ENCODE results near the gene GRK5.

DNA sequence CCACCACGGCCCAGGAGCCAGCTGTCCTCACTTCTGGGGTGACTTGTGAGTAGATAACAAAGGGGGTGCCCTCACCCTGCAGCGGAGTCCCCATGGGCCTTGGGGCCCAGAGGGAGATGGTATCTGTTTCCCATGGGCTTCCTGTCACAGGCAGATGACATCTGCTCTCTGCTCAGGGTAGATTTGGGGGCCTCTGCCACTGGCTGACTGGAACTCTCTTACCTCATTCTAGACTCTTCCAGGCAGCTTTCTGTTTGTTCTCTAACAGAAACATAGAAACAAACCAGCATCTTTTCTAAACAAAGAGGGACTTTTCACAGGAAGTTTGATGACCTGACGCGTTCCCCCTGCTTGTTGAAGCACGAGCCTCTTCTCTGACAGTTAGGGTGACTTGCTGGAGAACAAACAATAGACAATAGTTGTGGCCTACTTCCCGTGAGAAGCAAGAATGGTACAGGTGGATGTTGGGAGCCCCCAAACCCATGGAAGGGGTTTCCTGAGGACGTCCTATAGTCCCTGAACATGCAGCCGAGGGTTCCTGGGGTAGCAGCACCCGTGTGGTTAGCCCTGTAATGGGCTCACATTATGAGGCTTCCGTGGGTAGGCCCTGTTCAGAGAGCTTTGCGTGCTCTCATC lies 61.6 kb downstream of the GRK5 start:
- TF ChIP-seq POLR2A (IDR thresholded peaks at IDR 0.05): no peak
- TF ChIP-seq, protein P1, sequence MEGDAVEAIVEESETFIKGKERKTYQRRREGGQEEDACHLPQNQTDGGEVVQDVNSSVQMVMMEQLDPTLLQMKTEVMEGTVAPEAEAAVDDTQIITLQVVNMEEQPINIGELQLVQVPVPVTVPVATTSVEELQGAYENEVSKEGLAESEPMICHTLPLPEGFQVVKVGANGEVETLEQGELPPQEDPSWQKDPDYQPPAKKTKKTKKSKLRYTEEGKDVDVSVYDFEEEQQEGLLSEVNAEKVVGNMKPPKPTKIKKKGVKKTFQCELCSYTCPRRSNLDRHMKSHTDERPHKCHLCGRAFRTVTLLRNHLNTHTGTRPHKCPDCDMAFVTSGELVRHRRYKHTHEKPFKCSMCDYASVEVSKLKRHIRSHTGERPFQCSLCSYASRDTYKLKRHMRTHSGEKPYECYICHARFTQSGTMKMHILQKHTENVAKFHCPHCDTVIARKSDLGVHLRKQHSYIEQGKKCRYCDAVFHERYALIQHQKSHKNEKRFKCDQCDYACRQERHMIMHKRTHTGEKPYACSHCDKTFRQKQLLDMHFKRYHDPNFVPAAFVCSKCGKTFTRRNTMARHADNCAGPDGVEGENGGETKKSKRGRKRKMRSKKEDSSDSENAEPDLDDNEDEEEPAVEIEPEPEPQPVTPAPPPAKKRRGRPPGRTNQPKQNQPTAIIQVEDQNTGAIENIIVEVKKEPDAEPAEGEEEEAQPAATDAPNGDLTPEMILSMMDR (IDR thresholded peaks at IDR 0.05): no peak
- peak in 1 of 3 donors; percentile 11 for TF ChIP-seq POLR2AphosphoS5 (IDR thresholded peaks at IDR 0.05)
